NCI-H146 treated with DMSO at 0.1 percent for 48 hours (cell line): Measurements from ENCODE around the gene NAB1.
A peak's percentile ranks its signal among the peaks of the same experiment; 100 is the strongest.

Source experiments
- DNase-seq: peaks from one replicate; lab custom pipeline; 2025; ENCODE audit not compliant: unreplicated experiment; lab: John Stamatoyannopoulos, UW

Gene NAB1

DNA sequence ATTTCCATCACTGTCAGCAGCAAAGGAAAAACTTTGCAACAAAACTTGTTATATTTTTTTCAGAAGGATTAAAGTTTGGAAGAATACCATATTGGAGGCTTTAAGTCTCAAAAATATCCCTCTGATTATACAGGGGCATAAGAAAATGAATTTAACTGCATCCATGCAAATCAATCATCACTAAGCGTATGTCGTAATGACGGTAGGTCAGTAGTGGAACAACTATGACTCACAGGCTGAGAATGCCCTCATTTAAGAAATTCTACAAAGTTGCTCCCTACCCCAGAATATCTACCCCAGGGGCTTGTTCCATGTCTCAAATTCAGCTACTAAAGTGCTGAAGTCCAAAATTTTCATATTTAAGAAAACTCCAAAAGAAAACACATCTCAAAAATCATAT lies 12.5 kb upstream of the NAB1 start:
- no peak for DNase-seq

GRCh38 chr2:190637281-190637734 lies 11.6 kb upstream of the NAB1 start:
- no peak for DNase-seq

GRCh38 chr2:190637903-190638618 lies 10.8 kb upstream of the NAB1 start:
- DNase-seq: no peak

DNA sequence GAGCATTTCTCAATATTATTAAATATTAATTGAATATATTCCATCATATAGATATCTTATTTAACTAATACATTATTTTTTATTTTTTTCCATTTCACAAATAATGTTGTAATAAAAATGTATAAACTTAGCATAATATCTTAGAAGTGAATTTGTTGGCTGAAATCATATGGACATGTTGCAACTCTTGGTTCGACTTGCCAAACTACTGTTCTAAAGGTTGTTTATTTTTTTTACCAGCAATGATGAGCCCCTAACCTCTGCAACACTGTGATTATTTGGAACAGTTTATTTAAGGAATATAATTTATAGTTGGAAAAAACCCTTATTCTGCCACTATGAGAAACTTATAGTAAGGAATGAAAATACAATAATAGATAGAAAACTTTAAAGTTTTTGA lies 8.8 kb upstream of the NAB1 start:
- DNase-seq: no peak

DNA sequence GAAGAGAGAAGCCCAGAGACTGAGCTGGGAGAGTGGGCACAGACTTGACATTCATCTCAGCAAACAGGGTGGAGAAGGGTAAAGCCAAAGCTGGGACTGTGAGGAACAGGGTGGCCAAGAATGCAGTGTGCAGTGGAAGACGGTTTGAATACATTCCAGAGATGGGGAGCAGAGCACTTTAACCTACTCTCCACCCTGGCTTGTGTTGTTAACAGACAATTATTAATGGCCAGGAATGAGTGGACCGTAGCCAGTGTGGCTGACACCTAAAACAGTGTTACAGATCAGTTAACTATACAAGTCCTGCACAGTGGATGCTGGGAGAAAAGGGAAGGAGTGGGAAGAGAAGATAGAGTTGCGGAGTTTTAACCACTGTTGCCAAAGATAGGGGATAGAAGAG lies 7.4 kb upstream of the NAB1 start:
- DNase-seq: no peak

- DNase-seq: no peak
Observed at GRCh38 chr2:190646780-190647522, 1.9 kb upstream of the NAB1 start.

- peak; percentile 81 for DNase-seq
Observed at GRCh38 chr2:190648289-190649034, 421 bp upstream of the NAB1 start.

GRCh38 chr2:190649798-190650390 lies 1.0 kb downstream of the NAB1 start:
- no peak for DNase-seq

GRCh38 chr2:190651413-190651812 lies 2.5 kb downstream of the NAB1 start:
- no peak for DNase-seq

GRCh38 chr2:190653231-190653630 lies 4.3 kb downstream of the NAB1 start:
- no peak for DNase-seq

DNA sequence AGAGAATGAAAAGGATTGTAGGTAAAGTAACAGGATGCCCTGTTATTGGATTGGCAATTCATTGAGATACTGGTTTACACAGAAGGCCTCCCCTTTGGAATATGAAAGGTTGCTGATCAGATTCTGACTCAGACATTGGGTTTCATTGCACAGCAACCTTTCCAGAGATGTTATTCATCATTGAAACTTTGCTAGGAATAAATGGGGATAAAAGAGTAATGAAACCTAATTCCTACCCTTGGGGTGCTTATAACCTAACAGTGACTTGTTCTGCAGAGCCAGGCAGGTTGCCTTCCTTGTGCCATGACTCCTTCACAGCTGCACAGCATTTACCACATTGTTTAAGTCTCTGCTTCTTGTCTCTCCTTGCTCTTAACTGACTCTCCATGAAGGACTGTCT lies 5.0 kb downstream of the NAB1 start:
- no peak for DNase-seq

DNA sequence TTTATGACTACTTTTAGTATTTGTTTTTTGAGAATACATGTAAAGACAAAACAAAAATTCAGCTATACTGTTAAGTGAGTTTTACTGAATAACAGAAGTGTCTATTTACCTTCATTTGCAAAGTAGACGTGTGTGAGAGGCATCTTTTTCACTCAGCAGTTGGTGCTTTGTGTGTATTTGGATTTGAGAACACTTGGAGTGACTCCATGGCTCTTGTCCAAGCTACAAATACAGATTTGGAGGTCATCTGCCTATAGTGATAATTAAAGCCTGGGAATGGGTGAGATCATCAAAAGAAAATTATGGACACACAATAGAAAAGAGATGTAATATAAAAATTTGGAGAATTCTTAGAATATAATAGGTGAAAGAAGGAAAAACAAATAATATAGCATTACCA lies 6.2 kb downstream of the NAB1 start:
- DNase-seq: no peak

- no peak for DNase-seq
Observed at GRCh38 chr2:190655570-190655969, 6.7 kb downstream of the NAB1 start.

- no peak for DNase-seq
Observed at GRCh38 chr2:190656301-190656700, 7.4 kb downstream of the NAB1 start.

DNA sequence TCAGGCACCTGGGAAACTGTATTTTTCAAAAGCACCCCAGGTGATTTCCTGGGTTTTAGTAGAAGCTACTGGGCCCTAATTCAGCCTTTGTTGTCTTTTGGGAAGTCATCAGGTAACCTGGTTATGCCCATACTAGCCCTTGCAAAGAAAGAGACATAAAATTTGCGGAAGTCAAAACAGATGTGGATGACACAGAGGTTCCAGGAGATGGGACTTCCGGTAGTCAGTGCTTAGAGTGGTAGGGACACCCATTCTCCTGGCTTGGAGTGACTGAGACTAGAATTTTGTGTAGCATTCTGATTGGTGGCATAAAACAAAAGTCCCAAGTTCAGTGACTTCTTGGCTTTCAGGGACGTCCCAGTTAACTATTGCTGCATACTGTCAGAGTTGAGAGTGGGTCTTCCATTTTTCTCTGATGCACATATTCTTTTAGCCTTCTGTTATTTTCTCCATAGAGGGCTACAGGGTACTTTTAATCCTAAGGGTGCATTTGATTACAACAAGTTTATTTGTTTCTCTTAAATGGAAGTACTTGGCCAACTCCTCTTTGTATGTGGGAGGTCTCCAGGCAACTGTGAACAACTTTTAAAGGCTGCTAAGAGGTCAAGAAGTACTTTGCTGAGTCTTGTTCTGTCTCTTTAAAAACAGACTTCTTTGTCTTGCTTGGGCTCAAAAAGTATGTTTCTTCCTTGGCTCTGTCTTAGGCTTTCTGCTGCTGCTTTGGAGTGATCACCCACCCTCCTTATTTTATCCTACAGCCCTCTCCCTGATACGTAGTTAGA lies 8.8 kb downstream of the NAB1 start:
- no peak for DNase-seq

- DNase-seq: no peak
Observed at GRCh38 chr2:190659553-190659952, 10.7 kb downstream of the NAB1 start.

DNA sequence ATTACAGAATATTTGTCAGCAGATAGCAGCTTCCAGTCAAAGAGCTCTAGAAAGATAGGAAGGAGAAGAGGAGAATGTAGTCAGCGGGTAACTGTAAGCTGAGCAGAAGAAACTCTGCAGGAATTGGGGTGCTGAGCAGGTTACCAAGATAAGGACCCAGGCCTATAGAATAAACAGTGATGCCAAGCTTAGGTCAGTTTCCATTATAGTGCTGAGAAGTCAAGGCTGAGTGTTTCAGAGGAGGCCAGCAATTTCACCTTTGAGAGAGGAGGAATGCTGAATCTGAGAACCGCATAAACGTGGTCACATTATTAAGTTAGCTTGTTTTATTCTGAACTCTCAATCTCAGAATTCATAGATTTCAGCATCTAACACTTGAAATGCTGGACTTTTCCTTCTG lies 13.9 kb downstream of the NAB1 start:
- no peak for DNase-seq

GRCh38 chr2:190663348-190663747 lies 14.5 kb downstream of the NAB1 start:
- DNase-seq: no peak

DNA sequence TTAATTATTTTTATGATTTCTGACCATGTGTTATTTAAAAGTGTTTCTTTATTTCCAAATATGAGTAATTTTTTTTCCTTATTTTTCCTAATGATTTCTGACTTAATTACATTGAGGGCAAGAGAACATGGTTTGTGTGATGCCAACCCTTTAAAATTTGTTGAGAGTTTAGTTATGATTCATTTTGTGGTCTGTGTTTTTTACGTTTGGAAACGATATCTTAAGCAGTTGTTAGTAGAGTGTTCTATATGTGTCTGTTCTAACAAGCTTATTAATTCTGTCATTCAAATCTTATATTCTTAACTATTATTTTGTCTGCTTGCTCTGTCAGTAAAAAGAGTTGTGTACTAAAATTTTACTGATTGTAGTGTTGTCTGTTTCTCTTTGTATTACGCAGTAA lies 15.0 kb downstream of the NAB1 start:
- DNase-seq: no peak

DNA sequence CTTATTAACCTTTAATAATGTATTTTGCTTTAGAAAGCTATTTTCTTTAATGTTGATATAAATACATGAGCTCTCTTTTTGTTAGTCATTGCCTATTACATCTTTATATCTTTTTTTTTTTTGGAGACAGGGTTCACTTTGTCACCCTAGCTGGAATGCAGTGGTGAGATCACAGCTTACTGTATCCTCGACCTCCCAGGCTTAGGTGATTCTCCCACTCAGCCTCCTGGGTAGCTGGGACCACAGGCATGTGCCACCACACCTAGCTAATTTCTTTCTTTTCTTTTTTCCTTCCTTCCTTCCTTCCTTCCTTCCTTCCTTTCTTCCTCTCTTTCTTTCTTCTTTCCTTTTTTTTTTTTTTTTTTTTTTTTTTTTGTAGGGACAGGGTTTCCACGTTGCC lies 15.4 kb downstream of the NAB1 start:
- DNase-seq: no peak

- DNase-seq: no peak
Observed at GRCh38 chr2:190666895-190667294, 18.0 kb downstream of the NAB1 start.
